Endothelial cell of umbilical vein (primary cell): ENCODE results near the gene CEMIP. TPM values are rescaled to one million over a fixed set of nuclear protein-coding genes. Genes with fewer than 3 reads are reported as not detected.

ENCODE experiments used
- BruUV-seq: library from RNA; stranded (reverse); fragments of 400-500 nt; replicated peaks from 2 replicates; lab custom pipeline; 2021; lab: Mats Ljungman, UMichigan
- CTCF ChIA-PET: fragments of 300-600, 350-600 bp; sonication (Branson Sonifier 250); formaldehyde crosslinking; loops from one replicate; lab custom pipeline; 2021; ENCODE audit warnings: antibody characterized with exemption, inconsistent platforms; lab: Charles Lee
- POLR2A ChIA-PET: fragments of 300-600, 350-600 bp; sonication (Branson Sonifier 250); formaldehyde crosslinking; loops from one replicate; lab custom pipeline; 2021; ENCODE audit warnings: antibody characterized with exemption, inconsistent platforms; lab: Charles Lee
- DNase-seq: peaks from one replicate; pipeline ENCODE4 v3.0.0-alpha.2; 2011; ENCODE audit warnings: low read depth, low spot score
- FAIRE-seq: peaks from 2 replicates; lab custom pipeline; 2011; peaks lifted over from hg19 to GRCh38; lab: Jason Lieb, UNC
- H2AFZ ChIP-seq: 2 replicates; pipeline ENCODE4 v1.6.0; 2012; ENCODE audit warnings: low read depth, low read length, control low read depth, inconsistent platforms
- H3K27ac ChIP-seq: 2 replicates; pipeline ENCODE4 v1.5.1; 2011; ENCODE audit warnings: low read depth, mild to moderate bottlenecking, control low read depth, low read length, moderate library complexity; ENCODE audit not compliant: insufficient read depth
- H3K27me3 ChIP-seq, 2 experiments: 2 replicates each; pipeline versions ENCODE4 v1.6.0 to v1.6.1; 2011; ENCODE audit warnings: low read length in 2 of 2, mixed read lengths in 1 of 2; ENCODE audit not compliant: control insufficient read depth in 2 of 2, insufficient read depth in 2 of 2
- H3K36me3 ChIP-seq, 2 experiments: 2 replicates in 1 of 2; 3 replicates in 1 of 2; pipeline ENCODE4 v1.5.1; 2011; ENCODE audit warnings: low read length in 2 of 2, mild to moderate bottlenecking in 1 of 2, moderate library complexity in 1 of 2; ENCODE audit not compliant: control insufficient read depth in 2 of 2, insufficient read depth in 2 of 2; ENCODE audit errors: extremely low read depth in 1 of 2
- H3K4me1 ChIP-seq: 3 replicates; pipeline ENCODE4 v1.5.1; 2011; ENCODE audit warnings: mild to moderate bottlenecking, low read length; ENCODE audit not compliant: control insufficient read depth, insufficient read depth; ENCODE audit errors: extremely low read depth
- H3K4me2 ChIP-seq: 2 replicates; pipeline ENCODE4 v1.6.1; 2011; ENCODE audit warnings: low read length, control low read depth, mixed read lengths; ENCODE audit not compliant: insufficient read depth
- H3K4me3 ChIP-seq, 3 experiments: fragments of 200-600 bp in 1 of 3; sonication (generic), shearing (Covaris generic) in 1 of 3; replicated peaks in 1 of 3; 2 replicates each; pipeline ENCODE4 v1.5.1; 2011 to 2016; ENCODE audit warnings: control low read depth in 3 of 3, low read length in 3 of 3, mild to moderate bottlenecking in 2 of 3, inconsistent platforms in 1 of 3, low read depth in 1 of 3, moderate library complexity in 1 of 3; ENCODE audit not compliant: insufficient read depth in 1 of 3
- H3K79me2 ChIP-seq: 2 replicates; pipeline ENCODE4 v1.6.0; 2012; ENCODE audit warnings: low read length, inconsistent platforms; ENCODE audit not compliant: control insufficient read depth, insufficient read depth
- H3K9ac ChIP-seq: replicated peaks from 2 replicates; pipeline ENCODE3; 2011; ENCODE audit warnings: low read length, control low read depth; ENCODE audit not compliant: insufficient read depth; ENCODE audit errors: extremely low read depth
- H3K9me1 ChIP-seq: replicated peaks from 3 replicates; pipeline ENCODE4 v1.6.0; 2011; ENCODE audit warnings: mild to moderate bottlenecking, low read length; ENCODE audit not compliant: control insufficient read depth, insufficient read depth; ENCODE audit errors: extremely low read depth
- H3K9me3 ChIP-seq: replicated peaks from 2 replicates; pipeline ENCODE4 v1.5.1; 2012; ENCODE audit warnings: low read length, inconsistent platforms; ENCODE audit not compliant: control insufficient read depth, insufficient read depth
- H4K20me1 ChIP-seq: replicated peaks from 2 replicates; pipeline ENCODE3; 2011; ENCODE audit warnings: mild to moderate bottlenecking, low read length; ENCODE audit not compliant: control insufficient read depth, insufficient read depth; ENCODE audit errors: extremely low read depth
- EZH2 ChIP-seq: IDR thresholded peaks from 2 replicates; pipeline ENCODE4 v1.6.1; 2012; ENCODE audit warnings: borderline replicate concordance, low read depth, mild to moderate bottlenecking, moderate library complexity, low read length, inconsistent platforms; ENCODE audit not compliant: severe bottlenecking
- FOS ChIP-seq: IDR thresholded peaks from 2 replicates; pipeline ENCODE4 v1.6.1; 2011; ENCODE audit warnings: mild to moderate bottlenecking, low read length, moderate library complexity, borderline replicate concordance; ENCODE audit not compliant: insufficient read depth
- GATA2 ChIP-seq: IDR thresholded peaks from 2 replicates; pipeline ENCODE4 v1.7.0; 2011; ENCODE audit warnings: low read depth, mild to moderate bottlenecking, moderate library complexity, mixed read lengths, low read length; ENCODE audit not compliant: insufficient read length, insufficient read depth
- JUN ChIP-seq: IDR thresholded peaks from 2 replicates; pipeline ENCODE4 v1.6.1; 2011; ENCODE audit warnings: borderline replicate concordance, low read depth; ENCODE audit not compliant: insufficient read length, insufficient read depth
- MYC ChIP-seq: IDR thresholded peaks from one replicate; pipeline ENCODE4 v1.6.1; 2011; ENCODE audit warnings: mild to moderate bottlenecking, low read depth, low read length
- POLR2A ChIP-seq: IDR thresholded peaks from 2 replicates; pipeline ENCODE4 v1.6.1; 2012; ENCODE audit warnings: low read depth, mild to moderate bottlenecking, control low read depth, low read length
- POLR2AphosphoS5 ChIP-seq: IDR thresholded peaks from 2 replicates; pipeline ENCODE4 v1.6.1; 2012; ENCODE audit warnings: low read depth, mild to moderate bottlenecking, control low read depth, low read length, moderate library complexity; ENCODE audit not compliant: insufficient read depth
- dilution Hi-C: fragments of 300-500 bp; cut with MboI; formaldehyde crosslinking; loops from one replicate; pipeline ENCODE4 v1.15.0; 2019; ENCODE audit warnings: low sequenced_read_pairs; ENCODE audit not compliant: extremely low pct_ligation_motif_present
- intact Hi-C: fragments of 100-400 bp; cut with micrococcal nuclease; formaldehyde crosslinking; loops from one replicate; pipeline ENCODE4 v1.10.0; 2022
- polyA plus RNA-seq, 4 experiments: library from polyadenylated mRNA; depleted of rRNA in 3 of 4; stranded (reverse) in 3 of 4; unstranded in 1 of 4; fragments of >200 nt; gene quantifications; 2 replicates each; pipeline versions ENCODE4 v1.2.1 to v1.2.3, GENCODE V29; 2011 to 2012; ENCODE audit warnings: missing spikeins in 1 of 4
- total RNA-seq: library from RNA; stranded (reverse); gene quantifications from 2 replicates; pipeline ENCODE4 v1.2.3, GENCODE V29; 2021
- TF ChIP-seq, protein P1 (sequence below): IDR thresholded peaks from 2 replicates; pipeline ENCODE4 v1.6.1; 2011; ENCODE audit not compliant: insufficient read depth, insufficient read length
- TF ChIP-seq, protein P2 (sequence below), 2 donors: IDR thresholded peaks; 1 replicate in 1 of 2; 2 replicates in 1 of 2; pipeline ENCODE4 v1.5.1; 2011; ENCODE audit warnings: low read length in 2 of 2, mild to moderate bottlenecking in 2 of 2, moderate library complexity in 2 of 2, control low read depth in 1 of 2, inconsistent platforms in 1 of 2, low read depth in 1 of 2; ENCODE audit not compliant: insufficient read depth in 1 of 2; ENCODE audit errors: extremely low read depth in 1 of 2

The CEMIP gene
- total and polyA plus RNA-seq, 2 donors (not counting 3 experiments of a cell fraction or from before 2014, with no cell fraction given) = 0.01 TPM; not detected in 1

DNA sequence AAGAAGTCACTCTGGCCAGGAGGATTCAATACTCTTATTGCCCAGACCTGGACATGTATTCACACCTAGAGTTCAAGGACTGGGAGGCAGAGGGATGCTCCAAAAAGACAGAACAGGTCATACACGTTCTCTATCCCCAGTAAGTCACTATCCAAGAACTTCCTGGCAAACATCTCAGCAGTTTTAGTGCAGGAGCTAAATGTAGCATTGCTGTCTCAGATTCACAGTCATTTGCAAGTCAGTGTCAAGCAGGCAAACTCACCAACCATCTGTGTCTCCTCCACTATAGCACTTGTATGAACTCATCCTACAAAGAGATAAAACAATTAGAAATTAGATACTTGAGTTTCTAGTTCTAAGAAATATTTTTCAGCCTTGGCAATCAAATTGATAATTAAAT, 45.7 kb upstream of the CEMIP start:
- no peak overlapping the region for H2AFZ ChIP-seq
- FAIRE-seq = no peak
- dilution Hi-C loops = no loop called here
- DNase-seq = no peak
- no peak overlapping the region for H3K27ac ChIP-seq
- peaks cover 19% of the 10 kb centered on the region for H3K79me2 ChIP-seq
- H4K20me1 ChIP-seq = no peaks in the 10 kb centered on the region
- intact Hi-C loops = no loop called here
- no TSS peak for BruUV-seq
- H3K36me3 ChIP-seq = no peaks in the 10 kb centered on the region
- ChIA-PET CTCF (no interaction called here), POLR2A (no interaction called here)
- H3K4me2 ChIP-seq = no peak overlapping the region
- H3K9me1 ChIP-seq = no peaks in the 10 kb centered on the region
- H3K27me3 ChIP-seq = no peaks in the 10 kb centered on the region
- H3K4me1 ChIP-seq = no peaks in the 10 kb centered on the region
- no peak overlapping the region for H3K9ac ChIP-seq
- no peaks in the 10 kb centered on the region for H3K9me3 ChIP-seq
- TF ChIP-seq POLR2AphosphoS5 = no peak
- TF ChIP-seq, protein P1, sequence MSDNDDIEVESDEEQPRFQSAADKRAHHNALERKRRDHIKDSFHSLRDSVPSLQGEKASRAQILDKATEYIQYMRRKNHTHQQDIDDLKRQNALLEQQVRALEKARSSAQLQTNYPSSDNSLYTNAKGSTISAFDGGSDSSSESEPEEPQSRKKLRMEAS = no peak
- no peak for TF ChIP-seq FOS
- no peak for TF ChIP-seq GATA2
- TF ChIP-seq EZH2 = no peak
- no peak for TF ChIP-seq JUN
- TF ChIP-seq MYC = no peak
- TF ChIP-seq, protein P2, sequence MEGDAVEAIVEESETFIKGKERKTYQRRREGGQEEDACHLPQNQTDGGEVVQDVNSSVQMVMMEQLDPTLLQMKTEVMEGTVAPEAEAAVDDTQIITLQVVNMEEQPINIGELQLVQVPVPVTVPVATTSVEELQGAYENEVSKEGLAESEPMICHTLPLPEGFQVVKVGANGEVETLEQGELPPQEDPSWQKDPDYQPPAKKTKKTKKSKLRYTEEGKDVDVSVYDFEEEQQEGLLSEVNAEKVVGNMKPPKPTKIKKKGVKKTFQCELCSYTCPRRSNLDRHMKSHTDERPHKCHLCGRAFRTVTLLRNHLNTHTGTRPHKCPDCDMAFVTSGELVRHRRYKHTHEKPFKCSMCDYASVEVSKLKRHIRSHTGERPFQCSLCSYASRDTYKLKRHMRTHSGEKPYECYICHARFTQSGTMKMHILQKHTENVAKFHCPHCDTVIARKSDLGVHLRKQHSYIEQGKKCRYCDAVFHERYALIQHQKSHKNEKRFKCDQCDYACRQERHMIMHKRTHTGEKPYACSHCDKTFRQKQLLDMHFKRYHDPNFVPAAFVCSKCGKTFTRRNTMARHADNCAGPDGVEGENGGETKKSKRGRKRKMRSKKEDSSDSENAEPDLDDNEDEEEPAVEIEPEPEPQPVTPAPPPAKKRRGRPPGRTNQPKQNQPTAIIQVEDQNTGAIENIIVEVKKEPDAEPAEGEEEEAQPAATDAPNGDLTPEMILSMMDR (IDR thresholded peaks at IDR 0.05; ENCODE audit: extremely low read depth in 1 of 2, insufficient read depth in 1 of 2, low read depth in 1 of 2, low read length in 2 of 2) = no peak
- TF ChIP-seq POLR2A = no peak
- H3K4me3 ChIP-seq = no peak overlapping the region
